NCI-H2227 (cell line): ENCODE results near the gene TMEM54.

Experiments used
- DNase-seq: peaks from one replicate; lab custom pipeline; 2025; ENCODE audit not compliant: unreplicated experiment; lab: John Stamatoyannopoulos, UW

Gene TMEM54

DNA sequence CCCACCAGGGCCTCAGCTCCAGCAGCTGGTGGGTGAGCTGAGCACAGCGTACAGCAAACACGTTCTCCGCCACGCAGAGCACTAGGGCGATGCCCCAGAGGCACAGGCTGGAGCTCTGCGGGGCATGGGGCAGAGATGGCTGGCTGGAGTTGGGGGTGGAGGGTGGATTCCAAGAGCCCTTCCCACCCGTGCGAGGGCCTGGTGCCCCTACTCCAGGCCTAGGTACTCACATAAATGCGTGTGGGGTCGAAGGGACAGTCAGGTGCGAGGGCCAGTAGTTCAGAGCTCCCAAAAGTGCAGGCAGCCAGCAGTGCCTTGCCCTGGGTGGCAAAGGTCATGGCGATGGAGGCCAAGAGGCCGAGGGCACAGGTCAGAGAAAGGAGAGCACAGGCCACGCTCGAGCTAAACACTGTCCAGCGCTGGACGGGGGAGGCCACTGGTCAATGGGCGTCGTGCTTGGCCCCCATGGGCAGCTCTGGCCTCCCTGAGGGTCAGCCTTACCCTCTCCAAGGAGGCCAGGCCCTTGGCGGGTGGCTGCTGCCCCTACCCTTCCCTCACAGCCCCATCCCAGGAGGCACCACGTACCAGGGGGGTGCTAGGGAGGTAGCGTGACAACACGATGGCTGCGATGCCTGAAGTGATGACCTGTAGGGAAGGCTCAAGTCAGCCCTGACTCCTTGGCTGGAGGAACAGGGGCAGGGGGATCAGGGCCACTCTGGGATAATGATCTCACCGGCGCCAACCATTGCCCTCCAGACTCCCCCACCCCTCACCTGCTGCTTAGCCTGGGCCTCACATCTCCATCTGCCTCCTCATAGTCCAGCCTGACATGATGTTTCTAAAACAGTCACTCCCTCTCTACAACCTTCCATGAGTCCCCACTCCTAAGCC is 5.6 kb downstream of the TMEM54 start:
- no peak for DNase-seq

DNA sequence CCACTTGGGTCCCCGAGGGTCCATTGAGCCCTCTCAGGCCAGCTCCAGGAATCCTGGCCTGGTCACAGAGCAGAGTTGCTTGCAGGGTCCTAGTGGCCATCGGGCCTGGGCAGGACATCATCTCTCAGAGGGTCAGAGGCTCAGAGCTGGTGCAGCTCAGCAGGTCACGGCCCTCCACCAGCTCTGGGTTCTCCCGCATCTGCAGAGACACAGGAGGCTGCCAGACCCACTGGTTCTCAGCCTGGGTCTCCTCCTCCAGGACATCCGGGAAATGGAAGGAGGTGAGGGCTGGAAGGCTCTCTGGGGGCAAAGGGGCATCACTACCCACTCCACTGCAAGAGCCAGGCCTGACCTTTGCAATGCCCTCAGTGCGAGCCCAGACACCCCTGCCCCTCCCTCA is 6.5 kb downstream of the TMEM54 start:
- no peak for DNase-seq

DNA sequence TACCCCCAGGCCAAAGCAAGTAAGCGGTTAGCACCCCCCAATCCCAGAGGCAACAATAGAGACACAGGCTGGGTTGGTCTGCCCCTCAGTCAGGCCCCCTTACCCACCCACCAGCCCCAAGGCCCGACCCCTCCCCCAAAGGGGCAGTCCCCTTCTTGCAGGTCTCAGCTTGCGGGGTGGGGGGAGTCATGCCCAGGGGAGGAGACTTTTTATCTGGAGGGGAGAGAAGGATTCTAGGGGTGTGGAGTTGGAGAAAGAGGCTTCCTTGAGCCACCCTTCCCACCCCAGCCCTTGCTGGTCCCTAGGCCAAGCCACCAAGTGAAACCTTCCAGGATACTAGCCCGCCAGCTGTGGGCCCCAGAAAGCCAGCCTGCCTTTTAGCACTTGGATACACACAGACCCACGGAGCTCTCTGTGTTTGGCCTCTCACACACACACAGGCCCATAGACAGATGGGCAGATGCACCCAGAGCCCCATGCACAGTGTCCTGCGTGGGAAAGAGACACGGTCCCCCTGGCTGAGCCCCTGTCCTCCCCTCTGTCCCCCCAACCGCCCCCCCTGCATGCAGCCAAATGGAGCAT is 7.1 kb downstream of the TMEM54 start:
- DNase-seq: peak; percentile 68

DNA sequence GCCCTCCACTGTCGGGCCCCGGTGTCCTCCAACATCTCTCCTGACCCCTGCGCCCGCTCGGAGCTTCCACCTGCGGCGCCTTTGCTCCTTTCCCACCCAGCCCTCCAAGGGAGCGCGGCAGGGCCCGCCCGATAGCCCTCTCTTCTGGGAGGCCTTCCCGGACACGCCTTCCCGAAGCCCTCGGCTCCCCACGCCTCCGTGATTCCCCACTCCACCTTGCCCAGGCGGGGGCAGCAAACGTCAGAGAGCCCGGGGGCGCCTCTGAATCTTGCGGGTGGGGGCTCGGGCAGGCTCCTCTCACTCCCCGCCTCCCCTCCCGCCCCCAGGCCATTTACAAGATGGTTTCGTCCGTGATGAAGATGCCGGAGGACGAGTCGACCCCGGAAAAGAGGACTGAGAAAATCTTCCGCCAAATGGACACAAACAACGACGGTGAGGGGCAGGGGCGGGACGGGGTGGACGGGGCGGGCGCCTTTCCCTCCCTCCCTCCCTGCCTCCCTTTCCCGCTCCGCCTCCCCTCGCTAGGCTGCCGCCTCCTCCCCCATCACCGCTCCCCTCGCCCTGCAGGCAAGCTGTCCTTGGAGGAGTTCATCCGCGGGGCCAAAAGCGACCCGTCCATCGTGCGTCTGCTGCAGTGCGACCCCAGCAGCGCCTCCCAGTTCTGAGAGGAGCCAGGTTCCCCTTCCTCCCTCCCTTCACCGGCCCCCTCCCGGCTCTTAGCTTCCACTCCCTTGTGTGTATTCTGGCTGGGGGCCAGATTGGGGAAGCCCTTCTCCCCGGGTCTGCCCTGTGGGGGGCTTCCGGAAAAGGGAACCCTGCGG is 7.8 kb downstream of the TMEM54 start:
- peak; percentile 92 for DNase-seq

DNA sequence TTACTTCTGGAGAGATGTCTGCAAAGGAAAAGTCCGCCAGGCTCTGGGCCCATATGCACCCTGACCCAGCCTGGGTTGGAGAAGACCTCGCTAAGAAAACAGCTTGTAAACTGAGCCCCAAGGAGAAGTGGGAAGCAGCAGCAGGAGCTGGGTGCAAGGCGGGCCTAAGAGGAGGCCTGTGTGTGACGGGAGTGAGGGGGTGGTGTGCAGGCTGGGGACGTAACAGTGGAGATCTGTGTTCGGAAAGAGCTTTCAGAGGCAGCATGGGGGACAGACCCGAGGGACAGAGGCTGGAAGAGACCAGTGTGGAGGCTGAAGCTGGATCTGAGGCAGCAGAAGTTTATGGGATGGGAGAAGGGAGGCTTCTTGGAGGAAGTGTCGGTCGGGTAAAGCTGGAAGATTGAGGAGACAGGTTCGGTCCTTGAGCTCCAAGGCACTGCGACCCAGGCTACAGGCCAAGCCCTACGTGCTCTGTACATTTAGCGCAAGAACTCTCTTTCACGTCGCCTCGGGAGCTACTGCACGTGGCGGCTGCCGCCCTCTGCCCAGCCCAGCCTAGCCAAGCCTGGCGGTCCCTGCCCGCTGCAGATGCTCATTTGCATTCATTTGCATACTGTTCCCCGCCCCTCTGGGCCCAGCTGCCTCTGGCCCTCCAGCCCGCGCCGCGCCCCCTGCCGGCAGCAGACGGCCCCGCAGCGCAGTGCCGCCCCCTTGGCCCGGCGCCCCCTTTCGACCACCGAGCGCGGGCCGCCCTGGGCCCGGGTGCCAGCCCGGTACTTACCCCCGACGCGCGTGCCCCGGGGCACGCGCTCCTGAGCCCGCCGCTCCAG is 8.6 kb downstream of the TMEM54 start:
- DNase-seq: peak; percentile 80

DNA sequence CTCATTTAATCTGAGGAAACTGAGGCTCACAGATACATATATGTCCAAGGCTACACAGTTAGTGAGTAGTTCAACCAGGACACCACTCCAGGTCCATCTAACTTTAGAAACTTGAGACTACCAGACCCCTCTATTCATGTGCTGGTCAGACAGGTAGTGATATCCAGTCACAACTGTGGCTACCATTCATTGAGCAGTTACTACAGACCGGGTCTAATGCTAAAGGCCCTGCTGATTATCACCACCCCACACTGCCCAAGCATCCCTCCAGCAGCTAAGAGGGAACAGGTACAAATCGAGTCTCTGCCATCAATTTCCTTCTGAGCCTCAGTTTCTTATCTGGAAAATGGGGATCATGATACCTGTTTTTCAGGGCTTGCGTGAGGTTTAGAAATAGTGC is 9.6 kb downstream of the TMEM54 start:
- no peak for DNase-seq

DNA sequence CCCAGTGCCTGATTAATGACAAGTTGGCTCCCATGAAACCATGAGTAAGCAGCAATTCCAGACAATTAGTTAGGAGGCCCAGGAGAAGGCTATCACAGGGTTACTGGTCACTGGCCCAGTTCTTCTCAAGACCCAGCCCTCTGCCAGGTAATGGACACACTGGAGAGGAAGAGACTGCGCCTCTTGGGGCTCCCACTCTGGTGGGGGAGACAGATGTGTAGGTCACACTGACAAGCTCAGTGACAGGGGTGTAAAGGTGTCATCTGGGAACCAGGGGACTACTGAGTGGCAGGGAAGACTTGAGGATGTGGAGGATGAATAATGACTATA is 10.0 kb downstream of the TMEM54 start:
- DNase-seq: no peak

DNA sequence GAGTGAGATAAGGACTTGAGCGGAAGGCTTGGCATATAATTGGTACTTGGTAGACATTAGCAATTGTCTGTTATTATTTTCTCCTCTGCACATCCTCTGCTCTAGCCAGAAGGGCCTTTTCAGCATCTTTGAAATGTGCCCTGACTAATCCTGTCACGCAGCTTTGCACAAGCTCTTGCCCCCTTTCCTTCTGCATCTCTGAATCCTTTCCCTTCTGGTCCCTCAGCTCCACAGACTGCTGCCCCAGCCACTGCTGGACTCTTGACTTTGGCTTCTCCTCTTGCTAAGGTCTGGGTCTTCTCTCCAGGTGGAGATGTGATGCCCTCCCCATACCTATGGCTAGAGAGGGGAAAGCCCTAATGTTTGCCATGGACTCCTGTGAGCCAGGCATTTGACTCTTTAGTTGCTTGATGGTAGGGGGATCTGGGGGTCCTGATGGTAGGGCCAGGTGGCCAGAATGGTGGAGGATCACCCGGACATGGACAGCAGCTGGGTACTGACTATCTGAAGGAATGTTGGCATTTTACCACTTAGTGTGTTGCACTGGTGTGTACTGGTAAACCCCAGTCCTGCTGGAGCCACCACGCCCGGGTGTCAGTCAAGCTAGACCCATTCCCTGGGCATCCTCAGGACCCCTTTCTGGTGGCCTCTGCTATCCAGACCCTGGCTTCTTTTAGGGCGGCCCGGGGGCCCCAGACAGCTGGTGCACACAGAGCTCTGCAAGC is 10.5 kb downstream of the TMEM54 start:
- DNase-seq: peak; percentile 83

DNA sequence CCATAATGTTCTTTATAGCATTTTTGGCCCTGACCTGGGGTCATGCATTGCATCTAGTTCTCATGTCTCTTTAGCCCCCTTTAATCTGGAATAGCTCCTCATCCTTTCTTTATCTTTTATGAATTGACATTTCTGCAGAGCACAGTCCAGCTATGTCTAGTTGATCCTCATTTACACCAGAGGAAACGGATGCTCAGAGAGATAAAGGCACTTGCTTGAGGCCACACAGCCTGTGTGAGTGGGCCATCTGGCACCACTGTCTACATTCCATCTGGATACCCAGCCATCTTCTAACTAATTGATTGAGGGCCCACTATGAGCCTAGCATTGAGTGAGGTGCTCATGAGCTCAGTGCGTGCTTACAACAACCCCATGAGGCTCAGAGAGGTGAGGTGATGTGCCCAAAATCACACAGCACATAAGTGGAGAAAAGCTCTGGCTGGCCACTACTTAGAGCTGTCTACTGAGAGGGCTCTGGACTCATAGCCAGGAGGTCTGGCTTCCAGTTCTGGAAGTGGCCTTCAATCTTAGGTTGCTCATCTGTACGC is 11.4 kb downstream of the TMEM54 start:
- DNase-seq: no peak

DNA sequence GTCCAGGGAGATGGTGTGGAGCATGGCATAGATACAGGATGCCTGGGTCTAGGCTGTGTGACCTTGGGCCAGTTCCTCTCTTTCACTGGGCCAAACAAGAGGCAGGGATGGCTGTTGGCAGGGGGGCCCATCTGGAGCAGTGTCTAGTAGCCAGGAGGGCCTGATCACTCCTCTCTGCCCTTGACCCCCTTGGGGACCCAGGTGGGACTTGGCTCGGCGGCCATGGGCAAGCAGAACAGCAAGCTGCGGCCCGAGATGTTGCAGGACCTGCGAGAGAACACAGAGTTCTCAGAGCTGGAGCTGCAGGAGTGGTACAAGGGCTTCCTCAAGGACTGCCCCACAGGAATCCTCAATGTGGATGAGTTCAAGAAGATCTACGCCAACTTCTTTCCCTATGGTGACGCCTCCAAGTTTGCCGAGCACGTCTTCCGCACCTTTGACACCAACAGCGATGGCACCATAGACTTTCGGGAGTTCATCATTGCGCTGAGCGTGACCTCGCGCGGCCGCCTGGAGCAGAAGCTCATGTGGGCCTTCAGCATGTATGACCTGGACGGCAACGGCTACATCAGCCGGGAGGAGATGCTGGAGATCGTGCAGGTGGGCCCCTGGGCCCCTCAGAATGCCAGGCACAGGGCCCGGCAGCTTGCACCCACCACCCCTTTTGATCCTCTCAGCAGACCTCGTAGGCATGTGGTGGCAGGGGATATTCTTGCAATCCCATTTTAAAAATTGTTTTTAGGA is 12.3 kb downstream of the TMEM54 start:
- no peak for DNase-seq

DNA sequence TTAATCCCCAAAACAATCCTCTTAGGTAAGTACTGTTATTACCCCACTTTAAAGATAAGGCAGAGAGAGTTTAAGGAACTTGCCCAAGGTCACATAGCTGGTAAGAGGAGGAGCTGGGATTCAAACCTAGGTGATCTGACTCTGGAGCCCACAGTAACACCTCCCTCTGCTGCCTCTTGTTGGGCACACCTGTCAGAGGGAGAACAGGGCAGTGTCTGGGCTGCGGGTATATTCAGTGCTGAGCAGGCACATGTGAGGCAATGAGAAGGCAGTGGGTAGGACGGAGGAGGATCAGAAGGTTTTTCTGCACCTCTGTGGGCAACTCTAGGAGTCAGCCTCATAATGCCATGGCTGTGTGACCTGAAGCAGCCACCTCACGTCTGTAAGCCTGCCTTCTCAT is 13.1 kb downstream of the TMEM54 start:
- no peak for DNase-seq

DNA sequence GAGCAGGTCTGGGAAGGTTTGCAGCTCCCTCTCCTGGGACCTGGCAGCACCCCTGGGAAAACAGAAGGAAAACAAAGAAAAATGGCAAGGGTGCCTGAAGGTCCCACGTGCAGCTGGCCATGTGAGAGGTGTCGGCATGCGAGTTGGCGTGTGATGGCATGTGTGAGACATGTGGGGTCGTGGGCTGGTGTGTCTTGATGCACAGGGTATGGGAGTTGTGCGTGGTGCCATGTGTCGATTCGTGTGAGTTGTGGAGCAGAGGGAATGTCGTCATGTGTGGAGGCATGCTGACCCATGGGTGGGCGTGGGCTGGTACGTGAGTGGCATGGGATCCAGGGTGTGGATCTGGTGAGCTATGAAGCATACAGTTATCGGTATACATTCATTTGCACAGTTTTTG is 13.6 kb downstream of the TMEM54 start:
- no peak for DNase-seq

DNA sequence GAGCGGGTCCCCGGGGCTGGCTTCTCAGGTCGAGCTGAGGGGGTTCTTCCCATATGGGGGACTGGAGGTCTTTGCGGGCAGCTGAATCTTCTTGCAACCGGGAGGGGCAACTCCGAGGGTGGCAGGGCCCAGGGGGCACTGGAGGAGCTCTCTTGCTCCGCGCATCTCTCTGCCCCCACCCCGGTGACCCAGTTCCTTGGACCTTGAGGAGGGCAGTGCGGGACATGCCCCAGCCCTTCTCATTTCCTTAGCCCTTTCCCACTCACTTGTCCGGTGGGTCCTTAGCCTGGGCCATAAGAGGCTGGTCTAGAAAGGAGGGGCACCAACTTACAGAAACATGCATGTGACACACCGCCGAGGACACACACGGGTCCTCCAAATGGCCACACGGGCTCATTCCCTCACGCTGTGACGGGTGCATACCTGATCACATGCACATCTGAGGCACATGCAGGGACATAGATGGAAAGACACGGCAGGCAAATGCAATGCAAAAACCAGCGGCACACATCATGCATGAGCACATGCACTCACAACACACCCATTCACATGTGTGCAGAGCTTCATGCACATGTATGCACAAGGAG is 14.3 kb downstream of the TMEM54 start:
- DNase-seq: no peak

DNA sequence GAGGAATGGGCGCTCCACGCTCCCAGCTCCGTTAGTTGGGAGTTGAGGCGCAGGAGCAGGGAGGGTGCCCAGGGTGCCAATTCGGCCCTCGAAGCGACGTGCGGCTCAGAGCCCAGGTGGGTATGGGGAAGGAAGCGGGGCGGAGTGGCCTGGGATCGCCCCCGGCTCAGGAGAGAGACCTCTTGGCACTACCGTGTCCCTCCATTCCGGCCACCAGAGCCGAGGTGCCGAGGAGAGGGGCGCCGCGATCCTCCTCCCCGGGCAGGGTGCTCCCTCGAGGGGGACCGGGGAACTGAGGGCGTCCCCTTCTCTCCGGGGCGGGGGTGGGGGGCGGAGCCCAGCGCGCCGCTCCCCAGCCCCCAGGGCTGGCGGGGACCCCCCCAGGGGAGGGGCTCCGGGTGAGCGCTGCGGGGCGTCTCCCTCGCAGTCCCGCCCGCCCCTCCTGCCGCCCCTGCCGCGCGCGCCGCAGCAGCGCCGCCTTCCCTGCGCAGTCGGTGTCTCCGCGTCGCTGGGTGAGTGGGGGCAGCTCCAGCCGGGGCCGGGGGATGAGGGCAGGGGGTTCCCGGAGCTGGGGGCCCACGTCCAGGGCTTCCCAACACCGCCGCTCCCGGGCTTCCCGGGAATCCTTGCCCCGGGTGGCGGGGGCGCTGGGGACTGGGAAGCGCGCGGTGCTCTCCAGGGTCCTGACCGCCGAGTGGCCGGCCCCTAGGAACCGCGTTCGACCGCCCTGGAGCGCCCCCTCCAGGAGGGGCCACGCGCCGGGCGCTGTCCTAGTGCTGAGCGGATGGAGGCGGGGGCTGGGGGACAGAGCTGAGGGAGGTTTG is 15.0 kb downstream of the TMEM54 start, which contains the start of gene HPCA:
TSS of gene HPCA (plus strand) at position 488 of the 824 bp plus-strand sequence. CDS start 2,408 bp downstream, outside the sequence.
- peak; percentile 75 for DNase-seq

DNA sequence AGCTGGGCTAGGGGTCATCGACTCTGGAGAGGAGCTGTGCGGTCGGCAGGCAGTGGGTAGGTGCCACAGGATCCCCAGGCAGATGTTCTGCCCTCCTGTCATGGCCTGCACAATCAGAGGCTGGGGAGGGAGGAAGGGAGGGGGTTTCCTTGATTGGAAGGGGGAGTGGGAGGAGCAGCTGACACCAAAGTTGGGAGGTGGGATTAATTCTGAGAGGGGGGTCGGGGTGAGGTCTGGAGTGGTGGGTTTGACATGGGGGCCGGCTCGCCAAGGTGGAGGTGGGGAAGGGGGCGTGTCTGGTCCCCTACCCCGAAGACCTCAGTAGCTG is 15.5 kb downstream of the TMEM54 start:
- no peak for DNase-seq

DNA sequence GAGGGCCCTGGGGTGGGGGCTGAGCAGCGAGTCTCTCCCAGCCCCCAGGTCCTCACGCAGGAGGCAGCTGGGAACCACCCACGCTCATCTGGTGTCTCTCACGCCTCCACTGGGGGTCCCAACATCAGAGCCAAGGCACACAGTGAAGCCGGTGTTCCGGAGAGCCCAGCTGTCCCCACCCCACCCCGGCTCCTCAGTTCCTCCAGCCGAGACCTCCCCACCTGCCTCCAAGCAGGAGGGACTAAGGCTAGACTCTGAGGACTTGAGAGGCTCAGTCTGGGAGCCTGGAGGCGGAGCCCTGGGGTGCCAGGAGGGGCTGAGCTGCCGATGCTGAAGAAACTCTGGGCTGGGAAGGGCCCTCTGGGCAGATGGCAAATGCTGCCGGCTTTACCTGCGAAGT is 16.5 kb downstream of the TMEM54 start:
- DNase-seq: peak; percentile 34

DNA sequence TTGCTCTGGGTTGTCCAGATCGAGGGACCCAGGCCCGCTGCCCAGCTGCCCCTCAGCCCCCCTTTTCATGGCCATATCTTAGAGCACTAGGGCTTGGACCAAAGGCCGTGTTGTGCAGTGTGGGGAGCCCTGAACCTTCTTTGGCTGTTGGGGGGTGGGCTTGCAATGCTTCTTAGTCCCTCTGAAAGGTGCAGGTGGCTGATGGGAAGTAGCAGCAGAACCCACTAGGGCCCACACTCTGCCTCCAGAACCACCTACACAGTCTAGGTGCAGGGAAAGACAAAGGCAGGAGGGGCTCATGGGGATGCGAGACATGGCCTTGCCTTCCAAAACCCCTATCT is 17.2 kb downstream of the TMEM54 start:
- DNase-seq: no peak

DNA sequence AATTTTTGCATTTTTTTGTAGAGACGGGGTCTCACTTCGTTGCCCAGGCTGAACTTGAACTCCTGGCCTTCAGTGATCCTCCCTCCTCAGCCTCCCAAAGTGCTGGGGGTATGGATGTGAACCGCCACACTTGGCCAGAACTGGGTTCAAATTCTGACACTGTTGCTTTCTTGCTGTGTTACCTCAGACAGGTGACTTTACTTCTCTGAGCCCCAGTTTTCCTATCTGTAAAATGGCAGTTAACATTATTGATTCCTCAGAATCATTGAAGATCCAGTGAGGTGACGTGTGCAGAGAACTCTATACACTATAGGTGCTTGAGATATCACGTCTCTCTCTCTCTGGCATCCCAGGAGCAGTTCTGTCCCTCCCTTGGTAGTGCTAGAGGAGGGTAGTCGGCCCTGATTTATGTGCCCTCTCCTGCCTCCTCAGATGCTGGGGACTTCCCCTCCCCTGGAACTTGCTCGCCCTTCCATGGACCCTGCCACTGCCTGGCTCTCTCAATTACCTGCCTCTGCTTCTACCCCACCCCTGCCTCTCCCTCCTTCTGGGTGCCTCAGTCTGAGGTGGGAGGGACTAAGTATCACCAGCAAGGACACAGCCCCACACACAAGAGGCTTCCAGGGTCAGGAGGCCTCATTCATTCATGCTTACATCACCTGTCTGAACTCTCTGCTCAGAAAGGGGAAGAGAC is 17.7 kb downstream of the TMEM54 start:
- no peak for DNase-seq
